NCI-H1048 (cell line): Measurements from ENCODE around the gene CHRD.

Source experiments
- DNase-seq: peaks from one replicate; lab custom pipeline; 2025; lab: John Stamatoyannopoulos, UW

Gene CHRD

GRCh38 chr3:184346480-184347190, 33.2 kb upstream of the CHRD start:
- DNase-seq = no peak

DNA sequence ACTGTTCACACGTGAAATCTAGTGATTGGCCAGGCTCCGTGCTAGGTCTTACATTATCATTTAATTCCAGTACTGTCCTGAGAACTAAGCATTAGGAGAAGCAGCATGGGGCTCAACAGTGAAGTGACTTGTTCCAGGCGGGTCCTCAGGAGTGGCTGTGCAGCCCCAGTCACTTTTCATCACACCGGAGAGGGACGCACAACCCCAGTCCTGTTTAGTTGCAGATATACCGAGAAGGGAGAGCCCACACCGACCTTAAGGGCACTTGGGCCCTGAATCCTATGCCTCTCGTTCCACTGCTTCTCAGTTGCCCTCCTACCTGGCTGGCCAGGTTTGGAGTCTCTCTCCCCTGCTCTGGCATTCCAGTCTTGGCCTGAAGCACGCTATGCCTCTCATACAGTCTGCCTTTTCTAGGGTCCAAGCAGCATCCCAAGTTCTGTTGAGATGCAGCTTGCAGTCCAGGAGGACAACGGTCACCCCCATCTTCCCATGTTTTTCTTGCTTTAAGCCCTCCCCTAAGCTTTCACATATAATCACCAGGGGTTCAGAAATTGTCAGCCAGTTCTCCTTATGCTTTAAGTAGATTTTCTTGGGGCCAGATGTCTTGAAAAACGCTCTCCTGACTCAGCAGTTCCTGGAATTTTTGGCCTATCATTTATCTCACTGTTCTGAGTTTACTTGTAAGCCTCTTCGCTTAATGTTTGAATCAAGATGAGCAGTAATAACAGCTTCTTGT, 32.4 kb upstream of the CHRD start:
- DNase-seq = no peak

- no peak for DNase-seq
Measured at GRCh38 chr3:184348057-184348382, 31.8 kb upstream of the CHRD start.

DNA sequence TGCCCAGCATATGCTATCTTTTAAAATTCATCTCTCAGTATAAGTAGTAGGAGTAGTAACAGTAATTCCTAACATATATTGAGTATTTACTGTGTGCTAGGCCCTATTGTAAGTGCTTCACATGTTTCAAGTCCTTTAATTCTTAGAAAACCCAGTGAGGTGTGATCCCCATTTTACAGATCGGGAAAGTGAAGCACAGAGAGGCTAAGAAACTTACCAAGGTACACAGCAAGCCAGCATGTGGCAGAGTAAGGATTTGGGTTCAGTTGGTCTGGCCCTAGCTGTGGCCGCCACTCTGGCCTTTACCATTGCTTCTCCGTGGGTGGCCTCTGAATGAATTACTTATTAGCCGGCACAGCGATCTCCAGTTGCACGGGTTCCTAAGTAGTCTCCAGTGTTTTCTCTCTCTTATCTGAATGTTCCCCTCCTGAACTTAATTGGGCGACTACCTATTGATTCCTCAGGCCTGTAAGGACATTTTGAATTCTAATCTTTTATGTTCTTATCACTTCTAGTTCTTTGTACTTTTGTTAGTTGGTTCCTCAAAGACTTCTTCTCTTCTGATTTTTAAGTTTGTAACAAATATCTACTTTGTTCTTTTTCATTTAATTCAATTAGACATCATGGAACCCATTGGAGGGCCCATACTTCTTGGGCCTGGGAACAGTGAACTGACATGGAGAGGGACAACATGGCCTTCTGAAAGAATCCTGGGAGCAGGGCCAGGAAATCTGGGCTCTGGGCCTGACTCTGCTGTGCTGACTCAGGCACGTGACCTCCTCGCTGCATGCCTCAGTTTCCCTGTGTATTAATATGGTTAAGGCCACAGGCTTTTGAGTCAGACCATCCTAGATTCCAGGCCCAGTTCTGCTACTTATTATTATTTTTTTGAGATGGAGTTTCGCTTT, 30.0 kb upstream of the CHRD start:
- no peak for DNase-seq

GRCh38 chr3:184350618-184351017, 29.2 kb upstream of the CHRD start:
- no peak for DNase-seq

DNA sequence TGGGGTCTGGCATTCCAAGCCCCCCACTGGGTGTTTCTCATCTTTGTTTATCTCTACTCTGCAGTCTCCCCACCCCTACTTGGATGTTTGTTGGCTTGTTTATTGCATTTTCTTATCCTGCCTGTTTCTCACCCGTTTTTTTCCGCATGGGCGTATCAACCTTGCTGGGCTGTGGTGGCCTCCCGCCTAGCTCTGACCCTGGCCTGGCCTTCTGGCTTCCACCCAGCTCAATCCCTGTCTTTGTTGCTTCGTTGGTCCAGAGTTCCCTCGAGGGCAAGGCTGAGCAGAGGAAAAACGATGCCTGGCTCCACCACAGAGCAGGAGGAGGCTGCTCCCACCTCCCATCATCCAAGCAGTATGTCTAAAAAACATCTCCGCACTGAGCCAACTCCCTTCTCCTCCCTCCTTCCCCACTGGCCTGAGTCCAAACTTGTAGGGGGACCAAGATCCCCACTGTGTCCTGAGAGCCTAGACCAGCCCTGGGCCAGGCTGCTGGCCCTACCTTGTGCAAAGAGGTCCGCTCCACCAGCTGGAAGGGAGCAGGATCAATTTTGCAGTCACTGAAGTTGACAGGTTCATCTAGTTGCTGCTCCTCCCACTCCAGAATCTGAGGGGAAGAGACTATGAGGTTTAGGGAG, 28.2 kb upstream of the CHRD start:
- no peak for DNase-seq

DNA sequence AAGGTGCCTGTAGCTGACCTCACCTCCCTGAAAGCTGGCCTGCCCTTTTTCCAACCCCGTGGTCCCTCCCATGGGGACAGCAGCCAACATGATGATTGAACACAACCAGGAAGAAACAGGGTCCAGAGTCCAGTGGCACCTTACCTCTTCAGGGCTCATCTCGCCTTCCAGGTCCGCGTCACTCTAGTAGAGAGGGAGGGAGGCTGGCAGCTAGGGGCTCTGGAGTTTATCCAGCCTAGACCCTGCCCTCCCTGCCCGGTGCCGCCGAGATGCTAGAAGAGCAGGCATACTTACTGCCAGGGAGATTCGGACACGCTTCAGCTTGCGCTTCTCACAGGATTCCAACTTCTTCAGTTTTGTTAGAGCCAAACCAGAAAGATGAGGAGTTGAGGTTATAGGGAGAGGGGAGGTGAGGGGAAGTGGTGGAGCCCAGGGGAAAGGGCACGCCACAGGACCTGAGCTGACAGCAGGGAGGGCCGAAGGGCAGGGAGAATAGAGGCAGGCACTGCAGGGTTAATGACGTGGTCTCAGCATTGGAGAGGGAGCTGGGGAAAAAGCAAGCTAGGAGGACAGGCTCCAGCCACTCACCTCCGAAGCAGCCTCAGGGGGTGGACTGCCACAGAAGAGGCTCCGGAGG, 27.6 kb upstream of the CHRD start:
- DNase-seq = no peak

GRCh38 chr3:184352897-184353545, 26.8 kb upstream of the CHRD start:
- DNase-seq = no peak

DNA sequence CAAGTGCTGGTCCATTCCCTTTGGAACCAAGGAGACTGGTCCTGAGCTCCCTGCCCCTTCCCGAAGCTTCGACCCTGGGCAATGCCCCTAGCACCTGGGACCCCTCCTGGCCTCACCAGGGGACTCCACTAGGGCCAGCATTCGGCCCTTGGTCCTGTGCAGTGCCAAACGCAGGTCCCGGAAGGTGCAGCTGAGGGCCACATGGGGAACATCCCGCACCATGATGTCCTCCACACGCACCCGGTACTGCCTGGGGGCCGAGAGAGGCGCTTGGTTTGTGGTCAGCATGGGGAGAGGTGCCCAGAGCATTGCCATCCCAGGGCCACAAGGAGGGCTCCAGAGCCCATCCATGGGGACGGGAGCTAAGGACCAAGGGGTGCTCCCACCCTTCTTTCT, 26.3 kb upstream of the CHRD start:
- no peak for DNase-seq

DNA sequence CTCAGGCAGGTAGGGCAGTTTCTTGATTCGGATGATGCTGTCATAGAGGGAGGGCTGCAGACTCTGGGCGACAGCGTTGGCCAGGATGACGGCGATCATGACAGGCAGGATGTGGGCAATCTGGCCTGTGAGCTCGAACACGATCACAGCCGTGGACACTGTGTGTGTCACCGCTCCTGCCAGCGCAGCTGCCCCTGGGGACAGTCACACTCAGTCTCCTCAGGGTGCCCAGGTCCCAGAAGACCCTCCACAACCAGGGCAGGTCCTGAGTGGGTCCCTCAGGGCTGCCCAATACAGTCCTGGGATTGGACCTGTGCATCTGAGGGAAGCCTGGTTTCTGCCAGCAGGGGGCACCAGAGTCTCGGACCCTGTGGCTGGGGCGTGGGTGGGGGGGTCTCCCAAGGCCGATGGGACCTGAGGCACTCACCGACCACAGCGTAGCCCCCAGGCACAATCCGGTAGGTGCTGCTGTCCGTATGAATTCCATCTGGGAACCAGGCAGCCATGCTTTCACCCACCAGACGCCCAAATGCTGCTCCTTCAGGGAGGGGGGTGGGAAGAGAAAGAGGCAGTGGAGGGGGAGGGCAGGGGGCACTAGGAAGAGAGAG, 25.6 kb upstream of the CHRD start:
- DNase-seq = no peak

- no peak for DNase-seq
Measured at GRCh38 chr3:184354754-184355153, 25.1 kb upstream of the CHRD start.

- no peak for DNase-seq
Measured at GRCh38 chr3:184355261-184356040, 24.4 kb upstream of the CHRD start.

DNA sequence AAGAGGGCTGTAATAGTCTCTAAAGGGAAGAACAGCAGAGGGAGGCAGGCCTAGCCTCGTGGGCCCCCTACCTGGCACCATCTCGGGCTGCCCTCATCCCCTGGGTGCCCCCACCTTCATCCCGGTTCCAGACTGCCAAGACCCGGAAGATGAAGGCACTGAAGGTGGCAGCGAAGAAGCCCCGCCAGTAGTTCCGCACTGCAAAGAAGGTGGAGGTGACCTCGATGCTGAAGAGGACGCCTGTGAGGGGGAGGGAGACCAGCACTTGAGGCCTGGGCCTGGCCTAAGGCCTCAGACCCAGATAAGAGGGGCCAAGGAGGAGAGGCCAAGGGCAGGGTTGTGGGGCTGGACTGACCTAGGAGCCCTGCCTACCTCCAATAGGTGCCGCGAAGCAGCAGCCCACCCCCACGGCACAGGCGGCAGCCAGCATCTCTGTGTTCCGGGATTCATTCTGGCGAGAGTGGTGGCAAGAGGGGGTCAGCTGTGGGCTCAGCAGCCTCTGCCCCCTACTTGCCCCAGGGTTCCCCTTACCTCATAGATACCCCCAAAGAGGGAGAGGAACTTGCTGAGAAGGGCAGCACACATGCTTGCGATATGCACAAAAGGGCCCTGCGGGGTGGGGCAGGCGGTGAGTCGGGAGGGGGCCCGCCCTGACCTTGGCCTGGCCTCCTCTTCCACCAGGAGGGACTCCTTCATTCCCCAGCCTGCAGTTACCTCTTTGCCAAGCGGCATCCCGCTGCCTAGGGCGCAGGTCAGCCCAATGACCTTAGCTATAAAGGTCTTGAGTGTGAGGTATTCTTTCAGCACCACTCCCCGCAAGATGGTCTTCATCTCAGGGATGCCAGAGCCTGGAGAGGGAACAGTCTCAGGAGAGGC, 22.4 kb upstream of the CHRD start:
- no peak for DNase-seq

DNA sequence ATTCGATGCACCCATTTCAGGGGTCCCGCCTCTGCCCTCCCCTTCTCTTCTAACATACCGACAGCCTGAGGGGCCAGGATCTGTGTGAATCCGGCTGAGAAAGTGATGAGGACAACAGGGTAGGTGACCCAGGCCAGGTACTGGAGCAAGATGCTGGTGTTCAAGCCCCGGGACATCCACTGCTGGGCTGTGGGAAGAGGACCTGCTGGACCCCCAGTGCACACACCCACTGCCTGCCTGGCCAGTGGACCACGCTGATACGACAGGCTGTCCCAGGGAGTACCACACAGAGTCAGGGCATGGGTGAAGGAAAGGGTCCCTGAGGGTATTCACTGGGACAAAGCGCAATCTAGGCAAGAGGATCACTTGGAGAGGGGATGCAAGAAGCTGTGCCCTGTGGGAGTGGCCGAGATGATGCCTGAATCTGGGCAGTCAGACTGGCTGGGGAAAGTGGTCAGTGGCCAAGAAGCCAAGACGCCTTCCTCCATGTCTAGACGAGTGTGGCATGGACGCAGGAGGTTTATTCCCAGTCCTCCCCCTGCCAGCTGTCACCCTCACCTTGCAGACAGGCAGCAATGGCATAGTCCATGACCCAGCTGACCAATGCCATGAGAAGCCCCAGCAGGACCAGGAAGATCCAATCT, 21.6 kb upstream of the CHRD start:
- no peak for DNase-seq

- no peak for DNase-seq
Measured at GRCh38 chr3:184358921-184359350, 20.9 kb upstream of the CHRD start.

- DNase-seq = no peak
Measured at GRCh38 chr3:184359610-184360009, 20.2 kb upstream of the CHRD start.

GRCh38 chr3:184360070-184360928, 19.6 kb upstream of the CHRD start:
- DNase-seq = no peak
